ENCODE data around the gene MT1B.
"Not testable (repeated sequence)": the region's sequence is repeated elsewhere in the genome, so short reads cannot be mapped to it uniquely, and the experiment has no call there.

The MT1B gene

DNA sequence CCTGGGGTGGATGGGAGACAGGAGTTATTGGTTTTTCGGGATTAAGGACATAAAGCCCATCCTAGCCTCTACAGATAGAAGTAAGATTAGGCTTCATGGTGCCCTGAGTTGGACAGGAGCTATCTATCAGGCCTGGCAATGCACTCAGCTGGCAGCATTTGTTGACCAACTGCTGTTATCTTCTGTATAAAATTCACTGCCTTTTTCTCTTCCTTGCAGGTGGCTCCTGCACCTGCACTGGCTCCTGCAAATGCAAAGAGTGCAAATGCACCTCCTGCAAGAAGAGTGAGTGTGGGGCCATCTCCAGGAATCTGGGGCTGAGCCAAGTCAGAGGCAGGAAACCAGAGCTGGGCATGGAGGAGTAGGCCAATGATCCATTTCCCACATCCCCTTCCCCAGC, 12.6 kb upstream of the MT1B start:
- no peak for DNase-seq

DNA sequence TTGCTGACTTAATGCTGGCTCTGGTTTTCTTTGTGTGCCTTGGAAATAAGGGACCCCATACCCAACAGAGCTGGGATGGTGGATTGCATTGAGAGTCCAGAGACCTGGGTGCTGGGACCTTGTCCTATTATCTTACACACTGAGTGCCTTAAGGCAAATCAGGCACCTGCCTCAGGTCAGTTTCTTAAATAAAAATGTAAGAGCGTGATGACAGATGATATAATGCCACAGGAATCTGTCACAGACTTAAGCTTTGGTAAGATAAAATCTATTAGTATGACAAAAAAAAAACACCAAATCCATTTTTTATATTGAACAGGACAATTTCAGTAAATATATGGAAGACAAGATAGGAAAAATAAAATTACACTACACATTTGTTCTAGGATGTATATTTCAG, 11.6 kb upstream of the MT1B start:
- DNase-seq, result no peak

DNA sequence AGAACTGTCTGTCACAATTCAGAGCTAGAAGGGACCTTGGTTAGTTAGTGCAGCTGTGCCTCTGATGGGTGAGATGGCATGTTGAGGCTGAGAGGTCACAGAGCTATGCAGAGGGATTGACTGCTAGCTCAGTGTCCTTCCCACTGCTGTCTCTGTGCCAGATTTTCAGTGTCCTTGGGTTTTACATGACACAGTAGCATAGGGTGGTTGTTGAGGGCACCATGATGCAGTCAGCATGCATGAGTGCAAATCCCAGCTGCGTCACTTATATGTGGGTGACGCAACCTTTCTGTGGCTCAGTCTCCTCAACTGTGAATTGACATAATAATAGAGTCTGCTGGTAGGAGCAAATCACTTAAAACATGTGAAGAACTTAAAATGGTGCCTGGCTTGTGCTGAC, 10.5 kb upstream of the MT1B start:
- DNase-seq, result no peak

DNA sequence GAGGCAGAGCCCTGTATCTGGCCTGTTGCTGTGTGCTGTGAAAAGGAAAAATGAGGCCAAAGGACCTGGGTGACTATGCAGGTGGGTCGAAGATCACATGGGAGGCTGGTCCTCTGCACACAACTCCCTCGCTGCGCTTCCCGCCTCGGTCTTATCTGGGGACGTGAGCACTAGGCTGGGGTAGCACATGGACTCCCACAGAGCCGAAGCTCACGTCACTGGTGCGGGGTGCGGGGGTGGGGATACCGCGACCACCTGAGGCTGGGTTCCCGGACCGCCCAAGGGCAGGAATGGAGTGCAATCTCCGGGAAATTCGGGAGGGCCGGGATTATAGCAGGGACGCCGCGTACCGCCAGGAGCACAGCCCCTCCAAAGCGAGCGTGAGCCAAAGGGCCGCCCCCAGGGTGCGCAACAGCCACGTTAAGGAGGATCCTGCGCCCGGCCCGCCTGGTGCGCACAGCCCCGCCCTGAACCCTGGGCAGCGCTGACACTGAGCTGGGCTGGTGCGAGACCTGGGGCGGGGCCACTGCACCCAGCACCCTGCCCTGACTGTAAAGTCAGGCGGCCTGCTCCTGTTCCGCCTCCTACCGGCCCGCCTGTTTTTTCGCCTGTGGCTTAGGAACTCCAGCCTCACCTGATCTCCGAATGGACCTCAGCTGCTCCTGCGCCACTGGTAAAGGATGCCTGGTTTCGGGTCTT, 8.5 kb upstream of the MT1B start:
- DNase-seq, result no peak

DNA sequence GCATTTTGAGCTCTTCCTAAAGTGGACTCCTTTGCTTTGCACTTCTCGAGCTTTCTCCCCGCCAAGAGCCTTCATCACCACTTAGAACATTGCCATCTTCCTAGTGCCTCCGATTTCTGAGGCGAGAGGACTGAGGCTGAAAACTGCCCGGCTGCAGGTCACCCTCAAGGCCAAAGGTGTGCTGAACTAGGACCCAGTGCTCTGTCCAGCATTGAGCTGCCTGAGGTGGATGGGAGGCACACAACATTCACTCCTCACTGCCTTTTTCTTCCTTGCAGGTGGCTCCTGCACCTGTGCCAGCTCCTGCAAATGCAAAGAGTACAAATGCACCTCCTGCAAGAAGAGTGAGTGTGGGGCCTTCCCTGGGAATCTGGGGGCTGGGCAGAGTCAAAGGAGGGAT, 7.9 kb upstream of the MT1B start:
- DNase-seq, result no peak

DNA sequence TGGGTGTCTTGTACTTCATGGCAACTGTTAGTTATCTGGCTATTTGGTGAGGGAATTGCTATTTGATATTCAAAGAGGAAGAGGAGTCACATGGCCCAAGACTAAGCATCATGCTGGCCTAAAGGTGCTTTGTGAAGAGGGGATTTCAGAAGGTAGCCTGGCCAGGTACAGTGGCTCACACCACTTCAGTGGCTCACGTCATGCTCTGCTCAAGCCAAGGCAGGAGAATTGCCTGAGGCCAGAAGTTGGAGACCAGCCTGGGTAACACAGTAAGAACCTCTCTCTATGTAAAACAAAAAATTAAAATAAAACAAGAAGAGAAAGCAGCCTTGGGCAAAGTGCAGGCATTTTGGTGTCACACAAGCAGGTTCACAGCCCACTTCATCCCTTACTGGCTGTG, 6.4 kb upstream of the MT1B start:
- DNase-seq, result no peak

DNA sequence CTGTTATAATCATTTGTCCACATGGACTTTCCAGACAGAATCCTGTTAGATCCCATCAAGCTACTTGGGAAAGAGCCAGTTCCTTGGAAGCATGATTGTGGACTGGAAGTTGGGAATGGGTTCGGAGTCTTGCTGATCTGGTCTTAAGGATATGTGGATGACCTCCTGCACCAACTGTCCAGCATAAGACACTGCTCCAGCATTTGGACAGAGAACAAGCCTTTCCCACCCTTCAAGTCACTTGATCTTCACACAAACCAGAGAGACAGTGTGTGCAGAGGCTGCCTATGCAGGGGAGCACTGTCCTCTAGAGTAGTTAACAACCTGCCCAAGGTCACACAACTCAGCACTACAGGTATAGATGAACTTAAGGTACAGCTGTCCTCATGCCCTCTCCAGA, 5.8 kb upstream of the MT1B start:
- DNase-seq, result no peak

DNA sequence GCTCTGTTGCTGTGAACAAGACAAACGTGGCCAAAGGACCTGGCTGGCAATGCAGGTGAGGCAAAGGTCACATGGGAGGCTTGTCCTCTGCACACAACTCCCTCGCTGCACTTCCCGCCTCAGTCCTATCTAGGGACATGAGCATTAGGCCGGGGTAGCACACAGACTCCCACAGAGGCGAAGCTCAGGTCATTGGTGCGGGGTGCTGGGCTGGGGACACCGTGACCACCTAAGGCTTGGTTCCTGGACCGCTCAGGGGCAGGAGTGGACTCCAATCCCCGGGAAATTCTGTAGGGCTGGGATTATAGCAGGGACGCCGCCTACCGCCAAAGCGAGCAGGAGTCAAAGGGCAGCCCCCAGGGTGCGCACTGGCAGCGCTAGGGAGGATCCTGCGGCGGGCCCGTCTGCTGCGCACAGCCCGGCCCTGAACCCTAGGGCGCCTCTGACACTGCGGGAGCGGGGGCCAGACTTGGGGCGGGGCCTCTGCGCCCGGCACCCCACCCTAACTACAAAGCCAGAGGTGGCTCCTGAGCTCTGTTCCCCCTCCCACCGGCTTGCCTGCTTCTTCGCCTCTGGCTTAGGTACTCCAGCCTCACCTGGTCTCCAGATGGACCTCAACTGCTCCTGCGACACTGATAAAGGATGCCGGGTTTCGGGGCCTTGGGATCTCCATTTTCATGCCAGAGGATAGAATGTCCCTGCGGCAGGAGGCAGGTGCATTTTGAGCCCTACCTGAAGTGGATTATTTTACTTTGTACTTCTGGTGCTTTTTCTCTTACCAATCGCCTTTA, 3.9 kb upstream of the MT1B start:
- DNase-seq, result no peak

DNA sequence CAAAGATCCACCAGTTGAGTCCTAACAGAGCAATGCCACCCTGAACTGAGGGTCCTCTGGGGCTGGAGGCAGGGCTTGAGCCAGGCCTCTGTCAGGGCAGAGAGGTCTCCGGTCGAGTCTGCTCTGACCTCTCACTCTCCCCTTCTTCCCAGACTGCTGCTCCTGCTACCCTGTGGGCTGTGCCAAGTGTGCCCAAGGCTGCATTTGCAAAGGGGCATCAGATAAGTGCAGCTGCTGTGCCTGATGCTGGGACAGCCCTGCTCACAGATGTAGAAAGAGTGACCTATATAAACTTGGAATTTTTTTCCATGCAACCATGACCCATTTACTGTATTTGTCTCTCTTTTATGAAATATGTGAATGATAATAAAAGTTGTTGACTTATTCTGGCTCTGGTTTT, 2.4 kb upstream of the MT1B start:
- no peak for DNase-seq

DNA sequence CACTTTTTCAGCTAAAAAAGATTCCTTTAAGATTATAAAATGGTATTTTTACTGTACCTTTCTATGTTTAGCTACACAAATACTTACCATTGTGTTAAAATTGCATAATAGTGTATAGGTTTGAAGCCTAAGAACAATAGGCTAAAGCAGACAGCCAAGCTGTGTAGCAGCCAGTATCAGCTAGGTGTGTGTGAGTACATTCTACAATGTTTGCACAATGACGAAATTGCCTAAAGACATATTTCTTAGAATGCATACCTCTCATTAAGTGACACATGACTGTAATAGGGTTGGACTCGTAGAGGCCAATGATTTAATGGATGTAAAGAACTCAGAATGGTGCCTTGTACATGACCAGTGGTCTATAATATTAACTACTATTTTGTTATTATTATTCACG, 1.9 kb upstream of the MT1B start:
- no peak for DNase-seq

DNA sequence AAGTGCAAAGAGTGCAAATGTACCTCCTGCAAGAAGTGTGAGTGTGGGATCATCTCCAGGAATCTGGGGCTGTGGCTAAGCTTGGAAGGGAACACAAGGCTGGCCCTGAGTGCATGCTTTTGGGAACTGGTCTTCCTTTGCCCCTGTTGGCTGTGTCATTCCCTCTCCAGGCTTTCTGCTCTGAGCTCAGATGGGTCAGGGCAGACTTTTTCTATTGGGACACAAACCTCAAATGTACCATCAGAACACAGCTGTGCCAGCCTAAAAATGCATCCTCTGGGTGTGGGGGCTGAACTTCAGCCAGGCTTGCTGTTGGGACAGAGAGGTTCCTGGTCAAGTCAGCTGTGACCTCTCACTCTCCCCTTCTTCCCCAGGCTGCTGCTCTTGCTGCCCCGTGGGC, 914 bp downstream of the MT1B start:
- no peak for DNase-seq

DNA sequence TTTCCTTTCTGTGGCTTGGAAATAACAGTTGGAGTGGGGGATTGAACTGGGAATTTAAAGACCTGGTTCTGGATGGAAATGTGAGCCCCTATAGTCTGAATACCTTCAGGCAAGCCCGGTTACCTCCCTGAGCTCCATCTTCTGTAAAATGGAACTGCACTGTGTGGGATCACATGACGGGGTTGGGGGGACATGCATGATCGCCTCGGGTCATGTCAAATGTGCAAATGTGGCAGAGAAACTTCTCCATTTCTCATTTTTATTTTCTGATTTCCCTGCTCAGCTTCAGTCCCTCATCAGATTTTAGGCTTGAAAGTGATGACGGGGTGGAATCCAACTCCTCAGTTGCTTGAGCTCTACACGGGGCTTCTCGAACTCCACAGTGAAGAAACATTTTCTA, 1.5 kb downstream of the MT1B start:
- DNase-seq, result no peak

DNA sequence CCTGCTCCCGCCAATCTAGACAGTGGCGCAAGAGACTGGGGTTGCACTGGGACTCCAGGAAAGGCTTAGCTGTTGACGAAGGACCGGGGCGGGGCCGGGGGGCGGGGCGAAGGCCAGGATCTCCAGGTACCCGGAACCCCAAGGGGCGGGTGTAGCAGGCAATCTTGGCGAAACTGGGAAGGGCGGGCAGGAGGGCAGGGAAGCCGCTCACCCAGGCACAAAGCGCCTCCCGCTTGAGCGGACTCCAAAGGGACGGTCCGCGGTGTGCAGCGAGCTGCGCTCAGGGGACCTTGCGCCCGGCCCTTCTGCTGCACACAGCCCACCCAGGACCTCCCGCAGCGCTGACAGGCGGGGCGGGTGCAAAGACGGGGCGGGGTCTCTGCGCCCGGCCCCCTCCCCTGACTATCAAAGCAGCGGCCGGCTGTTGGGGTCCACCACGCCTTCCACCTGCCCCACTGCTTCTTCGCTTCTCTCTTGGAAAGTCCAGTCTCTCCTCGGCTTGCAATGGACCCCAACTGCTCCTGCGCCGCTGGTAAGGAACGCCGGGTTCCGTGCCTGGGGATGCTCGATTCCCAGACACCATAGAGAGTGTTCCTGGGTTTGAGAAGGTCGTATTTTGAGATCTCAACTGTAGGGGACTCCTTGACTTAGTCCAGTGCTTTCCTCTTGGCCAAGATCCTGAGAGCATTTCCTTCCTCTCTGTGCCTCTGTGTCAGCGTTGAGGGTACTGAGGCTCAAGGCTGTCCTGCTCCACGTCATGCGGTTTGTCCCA, 6.1 kb downstream of the MT1B start, which contains the start of gene MT1F:
MT1F (plus strand) TSS at position 405 of the 772 bp plus-strand sequence; CDS start at position 505, 100 bp downstream.
- DNase-seq, result peak; percentile 85

DNA sequence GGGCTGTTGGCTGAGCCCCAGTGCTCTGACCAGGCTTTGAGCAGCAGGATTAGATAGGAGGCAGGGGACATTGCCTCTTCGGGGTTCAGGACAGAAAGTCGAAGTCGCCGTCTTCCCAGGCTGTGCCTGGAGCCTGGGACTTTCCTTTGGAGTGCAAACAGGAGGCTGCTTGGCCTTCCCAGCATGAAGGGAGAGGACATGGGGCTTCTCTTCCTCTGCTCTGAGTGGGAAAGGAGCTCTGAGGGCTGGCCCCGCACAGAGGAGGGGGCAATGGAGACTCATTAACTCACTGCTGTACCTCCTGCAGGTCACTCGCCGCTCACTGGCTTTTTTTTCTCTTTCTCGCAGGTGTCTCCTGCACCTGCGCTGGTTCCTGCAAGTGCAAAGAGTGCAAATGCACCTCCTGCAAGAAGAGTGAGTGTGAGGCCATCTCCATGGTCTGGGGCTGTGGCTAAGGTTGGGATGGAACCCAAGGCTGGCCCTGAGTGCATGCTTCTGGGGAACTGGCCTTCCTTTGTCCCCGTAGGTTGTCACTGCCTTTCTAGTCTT, 6.7 kb downstream of the MT1B start:
- no peak for DNase-seq

DNA sequence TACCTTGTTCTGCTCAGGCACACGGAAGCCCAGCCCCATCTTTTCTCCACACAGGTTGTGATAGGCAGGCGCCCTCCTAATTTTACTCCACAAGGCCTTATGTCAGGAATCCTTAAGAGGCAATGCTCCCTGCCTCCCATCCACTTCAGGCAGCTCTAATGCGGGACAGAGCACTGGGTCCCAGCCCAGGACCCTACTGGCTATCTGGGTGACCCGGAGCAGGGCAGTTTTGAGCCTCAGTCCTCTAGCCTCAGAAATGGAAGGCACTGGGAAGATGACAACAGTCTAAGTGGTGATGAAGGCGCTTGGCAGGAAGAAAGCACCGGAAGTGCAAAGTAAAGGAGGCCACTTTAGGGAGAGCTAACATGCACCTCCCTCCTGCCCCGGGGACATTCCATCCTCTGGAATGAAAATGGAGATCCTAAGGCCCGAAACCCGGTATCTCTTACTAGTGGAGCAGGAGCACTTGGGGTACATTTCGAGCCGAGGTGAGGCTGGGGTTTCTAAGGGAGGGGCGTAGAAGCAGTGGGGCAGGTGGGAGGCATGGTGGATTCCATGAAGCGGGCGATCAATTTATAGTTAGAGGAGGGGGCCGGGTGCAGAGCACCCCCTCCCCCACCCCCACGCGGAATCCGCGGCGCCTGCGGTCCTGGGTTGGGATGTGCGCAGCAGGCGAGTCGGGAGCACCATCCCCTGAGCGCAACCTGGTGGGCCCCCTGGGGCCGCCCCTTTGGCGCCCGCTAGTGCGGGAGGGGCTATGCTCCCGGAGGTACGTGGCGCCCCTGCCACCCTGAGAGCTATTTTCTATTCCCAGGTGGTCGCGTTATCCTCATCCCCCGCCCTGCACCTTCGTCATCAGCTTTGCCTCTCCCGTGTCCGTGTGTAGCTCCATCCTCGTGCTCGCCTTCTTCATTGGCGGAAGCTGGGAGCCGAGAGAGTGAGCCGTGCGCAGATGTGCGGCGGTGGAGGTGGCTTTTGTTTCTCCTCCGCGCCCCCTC, 11.0 kb downstream of the MT1B start:
- peak; percentile 63 for DNase-seq

DNA sequence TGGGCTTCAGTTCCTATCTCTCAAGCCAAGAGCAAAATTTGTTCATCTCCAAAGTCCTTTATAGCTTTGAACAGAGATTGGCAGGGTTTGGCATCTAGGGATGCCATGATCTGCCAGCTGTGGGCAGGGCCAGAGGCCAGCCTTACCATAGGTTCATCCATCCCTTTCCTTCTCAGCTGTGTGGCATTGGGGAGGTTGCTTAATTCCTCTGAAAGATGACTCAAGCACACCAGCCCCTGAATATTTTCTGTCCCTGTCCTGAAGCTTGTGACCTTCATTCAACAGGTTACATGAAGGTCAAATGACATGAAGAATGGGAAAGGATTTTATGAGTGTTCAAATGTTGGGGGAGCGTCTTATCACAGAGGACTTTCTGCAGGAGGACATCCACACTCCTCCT, 12.8 kb downstream of the MT1B start:
- no peak for DNase-seq

DNA sequence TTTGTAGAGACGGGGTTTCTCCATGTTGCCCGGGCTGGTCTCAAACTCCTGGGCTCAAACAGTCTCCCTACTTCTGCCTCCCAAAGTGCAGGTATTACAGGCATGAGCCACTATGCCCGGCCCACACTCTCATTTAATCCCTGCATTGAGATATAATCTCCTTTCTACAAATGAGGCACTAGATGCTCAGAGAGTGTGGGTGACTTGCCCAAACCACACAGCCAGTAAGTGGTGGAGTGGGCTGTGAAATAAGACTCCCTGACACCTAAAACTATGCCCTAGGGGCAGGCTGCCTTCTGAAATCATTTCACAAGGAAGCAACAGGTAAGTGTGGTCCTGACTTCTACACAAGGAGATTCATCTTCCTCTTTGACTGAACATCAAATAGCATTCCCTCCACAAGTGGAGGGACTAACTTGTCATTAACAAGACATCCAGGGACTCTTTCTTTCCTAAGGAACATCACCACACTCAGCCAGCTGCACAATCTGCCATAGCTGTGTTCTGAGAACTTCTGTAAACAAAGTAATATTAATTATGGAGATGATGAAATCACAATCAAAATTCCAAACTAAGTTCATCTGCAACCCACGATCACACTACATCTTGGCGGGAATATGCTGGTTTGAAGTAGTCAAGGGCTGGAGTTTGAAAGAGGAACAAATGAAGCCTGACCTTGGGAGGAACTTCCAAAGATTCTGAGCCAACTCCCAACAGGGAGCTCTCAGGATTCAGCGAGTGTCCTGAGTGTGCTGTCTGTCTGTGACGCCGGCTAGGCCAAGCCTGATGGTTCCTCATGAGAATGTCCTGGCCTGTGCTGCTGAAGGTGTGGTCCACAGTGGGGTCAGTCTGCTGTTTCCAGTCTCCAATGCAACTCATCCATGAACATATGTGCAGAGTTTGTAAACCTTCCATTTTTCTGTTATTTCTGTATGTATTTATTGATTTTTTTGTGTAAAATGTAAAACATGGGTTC, 13.9 kb downstream of the MT1B start:
- not testable (repeated sequence) for DNase-seq

DNA sequence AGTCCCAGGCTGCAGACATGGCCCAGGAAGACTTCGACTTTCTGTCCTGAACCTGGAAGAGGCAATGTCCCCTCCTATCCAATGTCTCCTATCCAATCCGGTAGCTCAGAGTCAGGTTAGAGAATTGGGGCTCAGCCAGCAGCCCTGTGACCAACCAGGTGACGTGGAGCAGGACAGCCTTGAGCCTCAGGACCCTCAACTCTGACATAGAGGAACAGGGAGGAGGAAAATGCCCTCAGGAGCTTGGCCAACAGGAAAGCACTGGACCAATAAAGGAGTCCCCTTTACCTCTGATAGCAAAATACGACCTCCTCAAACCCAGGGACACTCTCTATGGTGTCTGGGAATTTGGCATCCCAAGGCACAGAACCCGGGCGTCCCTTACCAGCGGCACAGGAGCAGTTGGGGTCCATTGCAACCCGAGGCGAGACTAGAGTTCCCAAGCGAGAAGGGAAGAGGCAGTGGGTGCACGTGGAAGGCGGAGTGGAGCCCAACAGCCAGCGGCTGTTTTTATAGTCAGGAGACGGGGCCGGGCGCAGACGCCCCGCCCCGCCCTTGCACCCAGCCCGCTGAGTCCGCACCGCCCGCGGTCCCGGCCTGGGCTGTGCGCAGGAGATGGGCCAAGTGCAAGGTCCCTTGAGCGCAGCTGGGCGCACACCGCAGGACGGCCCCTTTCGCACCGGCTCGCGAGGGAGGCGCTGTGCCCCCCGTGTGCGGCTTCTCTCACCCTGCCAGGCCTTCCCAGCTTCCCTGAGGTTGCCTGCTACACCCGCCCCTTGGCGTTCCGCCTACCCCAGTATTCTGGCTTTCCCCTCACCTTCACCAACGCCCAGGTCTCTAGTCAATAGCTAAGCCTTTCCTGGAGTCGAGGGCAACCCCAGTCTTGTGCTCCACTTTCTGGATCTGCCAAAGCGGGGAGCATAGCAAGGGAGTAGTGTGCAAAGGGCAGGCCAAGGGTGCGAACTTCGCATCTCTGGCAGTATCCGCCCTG, 16.2 kb downstream of the MT1B start, which contains the start of gene MT1G:
MT1G (minus strand) TSS at position 485 of the 991 bp plus-strand sequence; CDS start at position 413, 72 bp downstream.
- no peak for DNase-seq

Measured in retina (tissue), 1 donor.